HUES6 (cell line): Measurements from ENCODE around the gene DENND2C.

Experiments
- H3K27ac ChIP-seq: 2 replicates; pipeline ENCODE4 v1.7.0; 2013; ENCODE audit warnings: low read depth, mild to moderate bottlenecking, low read length, inconsistent platforms
- H3K27me3 ChIP-seq: 2 replicates; pipeline ENCODE4 v1.6.1; 2013; ENCODE audit warnings: low read length; ENCODE audit not compliant: control insufficient read depth, insufficient read depth
- H3K36me3 ChIP-seq: 2 replicates; pipeline ENCODE4 v1.6.1; 2013; ENCODE audit warnings: low read length; ENCODE audit not compliant: control insufficient read depth, insufficient read depth
- H3K4me1 ChIP-seq: 2 replicates; pipeline ENCODE4 v1.6.1; 2013; ENCODE audit warnings: low read length; ENCODE audit not compliant: control insufficient read depth, insufficient read depth
- H3K4me3 ChIP-seq: 2 replicates; pipeline ENCODE4 v1.5.1; 2013; ENCODE audit warnings: low read depth, low read length
- H3K9ac ChIP-seq: one replicate; pipeline ENCODE4 v1.6.1; 2013; ENCODE audit warnings: mild to moderate bottlenecking, low read length
- H3K9me3 ChIP-seq: 2 replicates; pipeline ENCODE4 v1.6.1; 2013; ENCODE audit warnings: low read depth, low read length; ENCODE audit not compliant: control insufficient read depth, insufficient read depth

Gene DENND2C

GRCh38 chr1:114638910-114639309 is 30.9 kb downstream of the DENND2C start:
- no peaks in the 10 kb centered on the region for H3K27me3 ChIP-seq
- no peaks in the 10 kb centered on the region for H3K9me3 ChIP-seq
- H3K36me3 ChIP-seq: no peaks in the 10 kb centered on the region
- no peak overlapping the region for H3K27ac ChIP-seq
- peaks cover 13% of the 10 kb centered on the region for H3K4me1 ChIP-seq
- H3K9ac ChIP-seq: no peak overlapping the region
- no peak overlapping the region for H3K4me3 ChIP-seq

GRCh38 chr1:114632427-114632826 is 37.4 kb downstream of the DENND2C start:
- Histone ChIP-seq H3K36me3 (no peaks in the 10 kb centered on the region), H3K4me3 (no peak overlapping the region), H3K9me3 (no peaks in the 10 kb centered on the region), H3K27ac (no peak overlapping the region), H3K27me3 (no peaks in the 10 kb centered on the region), H3K4me1 (no peaks in the 10 kb centered on the region), H3K9ac (no peak overlapping the region)

DNA sequence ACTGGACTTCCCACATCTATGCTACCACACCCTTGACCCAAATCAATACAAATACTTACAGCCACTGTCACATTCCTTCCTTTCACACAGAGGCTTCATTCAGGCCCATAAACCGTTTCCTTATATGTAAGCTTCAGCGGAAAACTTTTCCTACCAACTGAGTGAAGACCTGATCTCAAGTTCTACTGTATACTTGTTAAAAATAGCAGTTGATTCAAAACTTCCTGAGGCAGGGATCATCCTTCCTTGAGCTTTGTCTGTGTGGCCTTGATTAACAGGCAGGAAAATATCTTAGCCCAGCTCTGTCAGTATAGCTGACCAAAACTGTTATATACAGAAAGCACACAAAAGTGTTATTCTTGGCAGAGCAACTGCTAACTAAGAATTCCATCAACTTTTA is 42.7 kb downstream of the DENND2C start:
- Histone ChIP-seq H3K27ac (no peak overlapping the region), H3K9ac (no peak overlapping the region)

DNA sequence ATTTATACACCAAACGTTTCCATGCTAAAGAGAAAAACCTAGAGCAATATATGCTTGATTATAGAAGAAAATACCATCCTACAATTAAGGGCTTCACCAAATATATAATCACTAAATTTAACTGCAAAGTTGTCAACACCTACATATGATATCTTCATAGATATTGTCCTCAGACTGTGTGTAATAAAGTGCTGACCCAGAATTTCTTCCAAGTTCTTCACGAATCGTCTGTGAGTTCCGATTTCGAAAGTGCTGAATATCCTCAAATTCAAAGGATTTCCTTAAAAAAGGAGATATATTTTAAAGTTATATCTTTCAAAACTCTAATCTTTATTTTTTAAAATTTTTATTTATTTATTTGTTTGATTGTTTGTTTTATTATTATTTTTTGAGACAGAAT is 46.5 kb downstream of the DENND2C start:
- Histone ChIP-seq H3K36me3 (no peaks in the 10 kb centered on the region), H3K9ac (no peak overlapping the region), H3K4me1 (no peaks in the 10 kb centered on the region), H3K27me3 (no peaks in the 10 kb centered on the region), H3K4me3 (no peak overlapping the region), H3K27ac (no peak overlapping the region), H3K9me3 (no peaks in the 10 kb centered on the region)

More for the DNA sequence above, 42.7 kb downstream of the DENND2C start:
- Histone ChIP-seq H3K9me3 (no peaks in the 10 kb centered on the region), H3K27me3 (no peaks in the 10 kb centered on the region), H3K4me1 (no peaks in the 10 kb centered on the region), H3K4me3 (no peak overlapping the region), H3K36me3 (no peaks in the 10 kb centered on the region)

DNA sequence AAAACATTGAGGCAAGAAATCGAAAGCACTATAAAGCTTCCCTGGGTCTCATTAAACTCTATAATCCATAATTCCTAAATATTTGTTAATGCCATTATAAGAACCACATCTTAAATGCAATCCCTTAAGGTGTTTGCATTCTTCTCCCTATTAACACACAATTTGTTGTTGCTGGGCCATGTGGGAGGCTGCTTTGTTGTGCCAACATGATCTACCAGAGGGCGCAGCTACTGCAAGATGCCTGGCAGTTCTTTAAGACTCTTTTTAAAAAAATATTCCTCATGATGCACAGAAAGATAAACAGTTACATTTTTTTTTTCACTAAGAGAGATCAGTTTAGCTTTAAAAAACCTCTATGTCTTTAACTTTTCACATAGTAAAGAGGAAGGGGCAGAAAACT is 49.4 kb downstream of the DENND2C start:
- H3K27me3 ChIP-seq: no peaks in the 10 kb centered on the region
- no peak overlapping the region for H3K4me3 ChIP-seq
- H3K27ac ChIP-seq: no peak overlapping the region
- no peaks in the 10 kb centered on the region for H3K36me3 ChIP-seq
- no peaks in the 10 kb centered on the region for H3K9me3 ChIP-seq
- H3K9ac ChIP-seq: no peak overlapping the region
- H3K4me1 ChIP-seq: no peaks in the 10 kb centered on the region

- Histone ChIP-seq H3K9me3 (no peaks in the 10 kb centered on the region), H3K36me3 (no peaks in the 10 kb centered on the region), H3K27ac (no peak overlapping the region), H3K4me1 (no peaks in the 10 kb centered on the region), H3K4me3 (no peak overlapping the region), H3K27me3 (no peaks in the 10 kb centered on the region), H3K9ac (no peak overlapping the region)
These were observed 51.2 kb downstream of the DENND2C start for GRCh38 chr1:114618606-114619005.

- Histone ChIP-seq H3K27me3 (no peaks in the 10 kb centered on the region), H3K9ac (no peak overlapping the region), H3K9me3 (no peaks in the 10 kb centered on the region), H3K4me3 (no peak overlapping the region), H3K27ac (no peak overlapping the region), H3K36me3 (0 out of 2 replicates have a peak, but pooled peaks cover 2% of the 10 kb centered on the region), H3K4me1 (no peaks in the 10 kb centered on the region)
These were observed 59.2 kb downstream of the DENND2C start for GRCh38 chr1:114610546-114611245.

GRCh38 chr1:114609826-114610225 is 60.0 kb downstream of the DENND2C start:
- no peaks in the 10 kb centered on the region for H3K9me3 ChIP-seq
- no peaks in the 10 kb centered on the region for H3K4me1 ChIP-seq
- no peak overlapping the region for H3K27ac ChIP-seq
- no peak overlapping the region for H3K4me3 ChIP-seq
- no peak overlapping the region for H3K9ac ChIP-seq
- 0 out of 2 replicates have a peak, but pooled peaks cover 2% of the 10 kb centered on the region for H3K36me3 ChIP-seq
- H3K27me3 ChIP-seq: no peaks in the 10 kb centered on the region

- no peaks in the 10 kb centered on the region for H3K4me1 ChIP-seq
- H3K27ac ChIP-seq: no peak overlapping the region
- no peaks in the 10 kb centered on the region for H3K27me3 ChIP-seq
- no peaks in the 10 kb centered on the region for H3K9me3 ChIP-seq
- H3K36me3 ChIP-seq: 0 out of 2 replicates have a peak, but pooled peaks cover 2% of the 10 kb centered on the region
- no peak overlapping the region for H3K9ac ChIP-seq
- no peak overlapping the region for H3K4me3 ChIP-seq
These were observed 60.8 kb downstream of the DENND2C start for GRCh38 chr1:114609026-114609425.

DNA sequence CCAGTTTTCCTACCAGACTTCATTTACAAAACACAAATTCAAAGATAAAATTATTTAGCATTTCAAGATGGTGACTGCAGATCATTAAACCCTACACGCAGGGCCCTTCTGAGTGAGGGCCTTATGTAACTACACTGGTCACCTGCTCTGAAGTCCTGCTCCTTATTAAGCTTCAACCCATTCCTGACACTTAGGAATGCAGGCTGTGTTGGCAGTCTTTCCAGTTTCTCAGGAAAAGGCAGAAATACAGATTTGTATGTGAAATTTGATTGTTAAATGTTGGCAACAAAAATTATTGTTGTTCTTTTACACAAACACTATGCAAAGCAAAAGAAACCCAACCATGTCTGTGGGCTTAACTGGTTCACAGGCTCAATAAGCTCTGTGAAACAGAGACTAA is 62.6 kb downstream of the DENND2C start:
- Histone ChIP-seq H3K9ac (no peak overlapping the region), H3K9me3 (no peaks in the 10 kb centered on the region), H3K4me3 (no peak overlapping the region), H3K36me3 (0 out of 2 replicates have a peak, but pooled peaks cover 2% of the 10 kb centered on the region), H3K27ac (no peak overlapping the region), H3K27me3 (no peaks in the 10 kb centered on the region), H3K4me1 (no peaks in the 10 kb centered on the region)

GRCh38 chr1:114597949-114598348 is 71.9 kb downstream of the DENND2C start:
- Histone ChIP-seq H3K27me3 (no peaks in the 10 kb centered on the region), H3K4me1 (no peaks in the 10 kb centered on the region), H3K27ac (no peak overlapping the region), H3K9me3 (no peaks in the 10 kb centered on the region), H3K9ac (no peak overlapping the region), H3K36me3 (no peaks in the 10 kb centered on the region; the same call in 1 of the 2 replicates), H3K4me3 (no peak overlapping the region)
